Activated naive CD4-positive, alpha-beta T cell (primary cell): Measurements from ENCODE around the gene EPHB1.
A peak's percentile ranks its signal among the peaks of the same experiment; 100 is the strongest.

ENCODE experiments used
- DNase-seq, 4 experiments: peaks; one replicate each; lab custom pipeline; 2025; lab: John Stamatoyannopoulos, UW

The EPHB1 gene

DNA sequence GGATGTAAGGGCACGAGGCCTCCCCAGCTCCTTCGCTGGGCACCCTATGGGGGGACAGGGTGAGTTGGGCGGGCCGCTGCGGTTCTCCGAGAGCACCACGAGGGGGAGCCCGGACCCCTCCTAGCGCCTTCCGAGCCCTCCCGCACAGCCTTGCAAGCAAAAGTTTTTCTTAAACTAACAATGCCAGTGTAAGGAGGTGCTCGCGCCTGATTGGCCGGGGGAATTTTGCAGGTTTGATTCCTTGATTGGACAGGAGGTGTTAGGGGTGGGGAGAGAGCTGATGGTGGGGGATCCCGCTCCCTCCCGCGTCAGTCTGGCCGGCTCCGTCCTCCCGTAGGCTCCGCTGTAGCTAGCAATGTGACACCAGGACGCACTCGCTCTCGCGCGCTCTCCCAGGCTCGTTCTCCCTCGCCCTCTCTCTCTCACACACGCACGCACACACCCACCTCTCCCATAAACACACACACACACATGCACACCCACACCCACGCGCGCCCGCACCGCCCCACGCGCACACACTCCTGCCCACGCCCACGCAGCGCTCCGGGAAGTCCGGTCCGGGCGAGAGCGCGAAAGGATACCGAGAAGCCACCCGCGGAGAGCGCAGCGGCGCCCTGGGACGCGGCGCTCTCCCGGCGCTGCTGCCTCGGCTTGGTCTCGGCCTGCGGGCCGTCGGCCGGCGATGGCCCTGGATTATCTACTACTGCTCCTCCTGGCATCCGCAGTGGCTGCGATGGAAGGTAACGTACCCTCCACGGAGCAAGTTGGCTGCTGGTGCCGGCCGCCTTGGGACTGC lies at the start of gene EPHB1:
TSS of gene EPHB1 (plus strand) at position 311 of the 796 bp plus-strand sequence.
- peak in 2 of 4 experiments; percentile 4 to 20 for DNase-seq

DNA sequence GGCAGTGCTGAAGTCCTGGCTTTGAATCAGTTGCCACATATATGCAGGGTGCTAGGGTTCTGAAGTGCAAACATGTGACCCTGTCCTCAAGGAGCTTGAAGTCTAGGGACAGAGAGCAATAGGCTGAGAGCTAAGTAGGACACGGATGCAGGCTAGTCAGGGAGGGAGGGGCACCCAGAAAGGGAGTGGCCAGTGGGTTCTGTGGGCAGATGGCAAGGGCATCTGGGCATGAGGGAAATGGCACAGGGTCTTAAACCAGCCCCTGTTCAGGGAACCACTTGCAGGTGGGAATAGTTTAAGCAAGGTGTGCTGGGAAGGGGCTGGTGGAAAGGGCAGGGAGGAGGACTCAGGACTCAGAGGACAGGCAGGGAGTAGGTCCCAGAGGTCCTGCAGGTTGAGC lies 46.4 kb upstream of the EPHB1 start:
- no peak for DNase-seq

DNA sequence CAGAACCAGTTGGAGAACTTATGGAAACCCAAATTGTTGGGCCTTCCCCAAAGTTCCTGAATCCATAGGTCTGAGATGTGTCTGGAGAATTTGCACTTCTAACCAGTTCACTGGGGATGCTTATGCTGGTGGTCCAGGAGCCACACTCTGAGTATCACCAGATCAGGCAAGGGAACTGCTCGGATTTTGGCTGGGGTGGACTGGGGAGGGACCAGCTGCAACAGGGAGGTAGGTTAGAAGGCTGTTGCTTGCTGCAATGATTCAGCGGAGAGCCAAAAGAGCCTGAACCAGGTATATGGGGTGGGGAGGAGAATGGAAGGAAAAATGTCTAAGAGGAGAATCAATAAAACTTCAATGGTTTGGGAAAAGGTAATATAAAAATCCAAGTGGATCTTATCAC lies 45.9 kb upstream of the EPHB1 start:
- no peak for DNase-seq

DNA sequence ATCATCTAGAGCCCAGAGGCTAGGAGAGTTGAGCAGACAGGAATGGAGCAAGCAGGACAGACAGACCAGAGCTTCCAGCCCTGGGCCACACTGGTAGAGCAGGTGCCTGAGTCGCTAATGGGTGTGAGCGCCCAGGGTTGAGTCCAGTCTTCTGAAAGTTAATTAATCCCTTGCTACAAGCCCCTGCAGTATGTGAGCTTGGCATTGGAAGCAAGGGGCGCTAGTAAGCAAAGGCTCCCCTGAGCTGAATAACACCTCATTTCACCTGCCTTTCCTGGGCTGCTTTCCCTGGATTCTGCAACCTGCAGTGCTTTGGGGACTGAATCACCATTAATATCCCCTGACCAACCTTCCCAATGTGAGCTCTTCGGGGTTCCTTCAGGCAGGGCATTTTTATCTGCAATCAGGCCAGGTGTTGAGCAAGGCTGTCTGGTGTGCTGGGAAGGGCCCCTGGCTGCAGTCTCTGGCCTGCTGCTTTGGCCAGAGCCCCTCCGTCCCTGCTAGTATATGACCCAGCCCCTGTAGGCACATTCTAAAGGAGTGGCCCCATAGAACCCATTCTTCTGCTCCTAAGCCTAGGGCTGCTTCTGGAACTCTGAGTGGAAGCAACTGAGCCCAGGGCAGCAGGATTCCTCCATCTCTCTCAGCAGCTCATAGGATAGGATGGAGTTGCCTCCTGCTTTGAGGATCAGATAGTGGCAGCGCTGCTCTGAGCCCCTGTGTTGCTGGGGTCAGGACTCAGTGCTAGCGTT lies 45.1 kb upstream of the EPHB1 start:
- DNase-seq: no peak

DNA sequence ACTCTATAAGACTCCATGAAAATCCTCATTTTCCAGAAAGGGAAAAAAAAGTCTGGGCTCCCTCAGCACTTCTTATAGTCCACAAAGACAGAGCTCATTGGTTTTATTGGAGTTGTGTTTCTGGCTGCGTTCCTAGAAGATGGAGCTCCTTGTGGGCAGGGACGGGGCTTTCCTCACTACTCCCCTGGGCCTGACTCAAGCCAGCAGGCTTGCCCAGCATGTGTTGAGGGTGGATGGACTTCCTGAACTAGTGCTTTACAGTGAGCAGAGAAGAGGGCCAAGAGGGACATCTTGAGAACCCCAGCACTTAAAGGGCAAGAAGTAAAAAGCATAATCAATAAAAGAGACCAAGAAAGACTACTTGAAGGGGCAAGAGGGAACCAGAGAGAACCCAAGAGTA lies 43.2 kb upstream of the EPHB1 start:
- no peak for DNase-seq

DNA sequence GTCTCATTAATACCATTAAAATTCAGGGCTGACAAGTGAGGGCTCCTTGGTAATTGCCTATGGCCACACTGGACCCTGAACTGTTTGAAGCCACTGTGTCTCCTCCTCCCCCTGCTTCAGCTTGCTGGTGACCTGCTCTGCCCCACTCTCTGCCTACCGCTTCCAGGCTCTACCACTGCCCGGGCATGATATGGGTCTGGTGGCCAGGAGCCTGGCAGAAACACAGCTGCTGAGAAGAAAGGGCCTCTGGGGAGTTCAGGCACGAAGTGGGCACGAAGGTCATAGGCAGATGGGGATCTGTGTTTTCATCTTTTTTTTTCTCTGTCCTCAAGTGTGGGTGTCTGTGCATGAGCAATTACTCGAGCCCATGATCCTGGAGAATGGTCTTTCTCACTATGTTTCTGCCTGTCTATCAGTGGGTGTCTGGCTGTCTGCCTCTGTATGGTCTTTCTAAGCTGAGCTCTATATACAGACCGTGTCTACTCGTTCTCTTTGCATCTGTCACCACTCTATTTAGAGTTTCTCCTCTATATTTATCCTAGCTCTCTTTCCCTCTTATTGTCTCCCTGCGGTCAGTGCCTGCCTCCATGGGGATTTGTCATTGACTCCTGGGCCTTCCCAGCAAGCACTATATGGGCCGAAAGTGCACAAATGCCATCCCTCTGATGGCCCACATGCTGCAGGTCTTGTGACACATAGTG lies 42.1 kb upstream of the EPHB1 start:
- no peak for DNase-seq

DNA sequence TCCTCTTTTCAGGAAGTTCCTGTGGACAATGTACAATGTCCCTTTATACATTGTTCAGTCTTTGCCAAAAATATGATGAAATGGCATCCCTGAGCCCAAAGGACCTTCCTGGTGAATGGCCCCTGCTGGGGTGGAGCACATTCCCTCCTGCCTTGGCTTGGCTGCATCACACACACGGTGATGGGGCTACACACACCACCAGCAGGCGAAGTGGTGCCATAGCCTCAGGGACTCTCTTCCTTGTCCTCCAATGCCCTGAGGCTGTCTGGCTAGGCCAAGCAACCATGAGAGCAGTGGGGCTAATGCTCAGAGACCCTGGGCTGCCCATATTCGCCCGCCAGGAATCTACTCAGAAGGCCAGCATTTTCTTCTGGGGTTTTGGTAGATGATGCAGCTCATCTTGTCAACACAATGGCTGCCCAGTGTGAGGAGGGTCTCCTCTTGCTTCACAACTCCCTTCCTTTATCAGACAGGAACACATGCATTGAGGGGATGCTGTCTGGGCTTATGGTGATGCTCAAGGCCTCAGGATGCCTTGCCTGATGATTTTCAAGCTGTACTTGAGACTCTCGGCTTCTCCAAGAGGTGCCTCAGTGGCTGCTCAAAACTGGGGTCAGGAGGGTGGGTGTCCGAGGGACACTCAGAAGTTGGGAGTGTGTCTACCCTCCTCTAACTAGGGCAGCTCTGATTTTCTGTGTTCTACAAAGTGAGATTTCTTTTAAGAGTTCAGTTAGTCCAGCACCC lies 40.9 kb upstream of the EPHB1 start:
- DNase-seq: no peak

DNA sequence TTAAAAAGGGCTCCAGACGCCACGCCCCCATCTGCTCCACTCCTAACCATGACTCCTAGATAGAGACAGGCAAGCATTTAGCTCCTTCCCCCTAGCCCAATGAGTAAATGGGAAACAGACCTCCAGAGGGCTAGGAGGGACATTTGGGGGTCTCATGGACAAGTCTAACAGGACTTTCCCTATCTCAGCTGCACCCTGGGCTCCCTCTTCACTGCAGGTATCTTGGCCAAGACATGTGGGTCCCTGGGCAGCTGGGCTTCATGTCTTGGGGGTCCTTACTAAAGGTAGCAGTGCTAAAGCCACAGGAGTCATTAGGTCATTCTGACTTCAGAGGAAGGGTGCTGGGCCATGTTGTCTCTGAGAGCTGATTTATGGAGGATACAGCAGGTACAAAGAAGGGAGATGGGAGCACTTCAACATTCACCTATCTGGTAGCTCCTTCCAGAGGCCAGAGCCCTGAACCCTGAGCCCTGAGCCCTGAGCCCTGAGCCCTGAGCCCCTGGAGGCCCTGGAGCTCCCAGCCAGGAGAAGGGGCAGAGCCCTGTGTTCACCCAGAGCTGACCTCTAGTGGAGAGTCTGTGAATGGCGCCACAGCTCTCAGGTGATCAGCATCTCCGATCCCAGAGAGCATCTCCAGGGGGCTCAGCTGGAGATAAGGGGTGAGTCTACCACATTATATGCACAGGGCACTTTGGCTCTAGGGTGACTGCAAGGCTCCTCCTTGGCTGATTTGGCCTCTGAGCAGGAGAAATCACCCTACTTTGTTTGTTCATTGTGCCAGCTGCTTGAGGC lies 40.1 kb upstream of the EPHB1 start:
- DNase-seq: no peak

DNA sequence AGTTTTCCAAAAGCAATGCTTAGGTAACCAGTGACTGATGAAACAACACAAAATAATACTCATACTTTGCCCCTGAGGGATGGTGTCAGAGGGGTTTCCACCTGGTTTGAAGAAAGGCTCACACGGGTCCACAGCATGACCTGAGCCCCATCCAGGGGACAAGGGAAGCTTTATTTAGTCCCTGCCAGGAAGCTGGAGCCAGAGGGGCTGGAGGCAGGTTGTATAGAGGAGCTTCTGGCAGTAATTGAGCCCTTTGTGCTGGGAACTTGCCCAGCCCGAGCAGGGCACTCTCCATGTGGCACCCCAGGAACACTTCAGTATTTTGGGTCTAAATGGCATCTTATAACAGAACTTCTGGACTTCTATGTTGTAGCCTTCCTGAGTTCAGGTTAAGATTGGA lies 39.2 kb upstream of the EPHB1 start:
- no peak for DNase-seq

DNA sequence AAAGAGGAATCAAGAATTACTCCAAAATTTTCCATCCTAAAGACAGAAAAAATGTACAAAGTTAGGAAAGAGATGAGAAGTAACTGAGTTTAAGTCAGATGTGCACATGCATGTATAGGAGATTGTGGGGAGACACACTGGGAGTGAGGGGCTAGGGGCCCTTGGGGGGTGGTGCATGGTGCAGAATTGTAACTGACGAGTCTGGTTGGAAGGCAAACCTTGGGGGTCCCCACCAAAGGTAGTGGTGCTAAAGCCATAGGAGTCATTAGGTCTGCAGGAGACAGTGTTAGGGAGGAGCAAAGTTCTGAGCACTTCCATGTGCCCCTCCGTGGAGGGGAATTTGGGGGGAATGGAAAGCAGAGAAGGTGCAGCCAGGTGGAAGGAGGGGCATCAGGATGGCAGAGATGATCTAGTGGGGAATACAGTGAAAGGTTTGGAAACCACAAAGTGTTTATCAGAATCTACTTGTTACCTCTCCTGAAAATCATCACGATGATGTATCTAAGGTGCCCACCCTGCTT lies 37.5 kb upstream of the EPHB1 start:
- DNase-seq: no peak

DNA sequence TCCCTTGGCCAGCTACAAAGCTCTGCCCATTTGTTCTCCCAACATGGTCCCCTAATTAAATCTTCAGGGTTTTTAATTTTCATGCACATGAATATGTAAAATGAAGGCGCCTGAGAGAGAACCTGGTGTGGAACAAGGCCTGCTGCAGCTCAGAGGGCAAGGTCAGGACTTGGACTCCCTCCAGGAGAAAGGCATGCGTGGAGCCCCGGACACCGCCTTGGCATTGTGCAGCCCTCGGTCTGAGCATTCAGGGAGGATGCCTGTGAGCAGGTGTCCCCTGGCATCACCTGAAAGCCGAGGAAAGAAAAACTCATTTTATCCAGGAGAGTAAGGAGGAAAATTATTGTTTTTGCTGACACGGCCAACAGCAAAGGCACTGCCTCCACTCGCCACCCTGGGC lies 33.8 kb upstream of the EPHB1 start:
- DNase-seq: no peak

DNA sequence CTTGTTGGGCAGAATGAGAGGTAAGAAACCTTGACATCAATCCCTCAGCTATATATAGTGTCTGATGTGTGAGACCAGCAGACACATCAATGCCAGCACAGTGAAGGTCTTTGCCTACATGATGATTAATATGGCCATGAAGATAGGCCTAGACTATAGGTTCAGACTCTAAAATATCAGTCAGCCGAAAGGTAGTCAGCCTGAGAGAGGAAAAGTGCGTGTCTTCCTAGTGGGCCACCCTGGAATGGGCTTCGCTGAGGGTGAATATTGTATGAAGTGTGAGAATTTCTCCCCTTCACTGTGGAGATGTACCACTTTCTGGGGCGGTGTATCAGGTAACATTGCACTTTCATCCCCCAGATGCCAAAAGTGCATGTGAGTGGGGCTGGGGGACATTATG lies 33.0 kb upstream of the EPHB1 start:
- no peak for DNase-seq

DNA sequence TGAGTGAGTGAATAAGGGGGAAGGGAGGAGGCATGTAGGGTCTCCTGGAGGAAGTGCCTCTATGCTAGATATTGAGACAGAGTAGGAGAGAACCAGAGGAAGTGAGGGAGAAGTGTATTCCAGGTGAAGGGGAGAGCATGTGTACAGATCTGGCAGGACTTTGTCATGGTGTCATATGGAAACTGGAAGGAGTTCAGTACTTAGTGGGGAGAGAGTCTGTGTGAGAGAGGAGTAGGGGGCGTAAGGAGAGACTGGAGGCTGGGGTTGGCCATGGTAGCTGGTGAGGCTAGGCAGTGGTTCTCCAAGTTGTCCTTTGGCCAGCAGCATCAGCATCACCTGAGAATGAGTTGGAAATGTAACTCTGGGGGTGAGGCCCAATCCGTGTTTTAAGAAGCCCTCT lies 29.6 kb upstream of the EPHB1 start:
- no peak for DNase-seq

DNA sequence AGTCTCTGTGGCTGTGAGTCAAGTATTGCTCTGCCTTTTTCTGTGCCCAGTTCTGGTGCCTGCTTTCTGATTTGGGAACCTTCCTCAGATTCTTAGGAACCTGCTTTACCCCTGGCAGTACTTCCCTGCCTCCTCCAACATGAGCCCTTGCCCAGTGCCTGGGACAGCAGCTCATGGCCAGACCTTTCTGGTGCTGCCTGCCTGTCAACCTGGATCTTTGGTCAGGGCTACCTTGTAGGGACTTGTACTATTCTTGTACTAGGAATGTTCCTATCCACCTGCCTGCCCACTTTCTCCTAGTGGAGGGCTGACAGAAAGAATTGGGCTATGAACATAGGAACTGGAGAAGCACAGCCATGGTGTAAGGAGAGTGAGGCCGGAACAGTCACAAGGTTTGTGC lies 28.8 kb upstream of the EPHB1 start:
- no peak for DNase-seq

DNA sequence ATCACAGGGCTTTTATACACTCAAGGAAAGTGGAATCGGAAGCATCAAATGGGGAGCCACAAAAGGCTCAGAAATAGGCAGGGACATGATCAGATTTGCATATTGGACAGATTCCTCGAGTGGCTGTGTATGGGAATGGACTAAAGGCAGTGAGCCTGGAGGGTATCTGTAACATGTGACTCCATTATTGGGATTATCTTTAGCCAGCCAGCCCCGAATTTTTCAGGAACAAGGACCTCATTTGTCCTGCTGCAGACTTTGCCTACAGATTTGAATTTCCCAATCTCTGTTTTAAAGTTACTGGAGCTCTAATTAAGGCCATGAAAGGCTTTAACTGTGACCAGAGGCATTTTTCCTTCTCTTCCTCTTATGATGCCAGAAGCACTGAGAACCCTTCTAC lies 26.9 kb upstream of the EPHB1 start:
- no peak for DNase-seq

DNA sequence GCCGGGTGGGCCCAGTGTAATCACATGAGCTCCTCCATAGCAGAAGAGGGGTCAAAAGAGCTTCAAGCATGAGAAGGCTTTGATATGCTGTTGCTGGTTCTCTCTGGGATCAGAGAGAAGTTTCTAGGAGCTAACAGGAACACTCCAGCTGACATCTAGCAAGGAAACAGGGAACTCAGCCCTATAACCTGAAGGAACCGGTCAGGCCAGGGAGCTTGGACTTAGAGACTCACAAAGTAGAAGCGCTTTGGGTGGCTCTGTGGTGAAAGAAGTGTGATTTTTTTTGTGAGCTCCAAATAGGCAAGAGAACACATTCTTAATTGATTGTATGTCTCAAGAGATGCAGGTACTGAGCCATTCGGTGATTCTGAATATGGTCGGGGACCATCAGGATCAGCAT lies 26.2 kb upstream of the EPHB1 start:
- DNase-seq: no peak

DNA sequence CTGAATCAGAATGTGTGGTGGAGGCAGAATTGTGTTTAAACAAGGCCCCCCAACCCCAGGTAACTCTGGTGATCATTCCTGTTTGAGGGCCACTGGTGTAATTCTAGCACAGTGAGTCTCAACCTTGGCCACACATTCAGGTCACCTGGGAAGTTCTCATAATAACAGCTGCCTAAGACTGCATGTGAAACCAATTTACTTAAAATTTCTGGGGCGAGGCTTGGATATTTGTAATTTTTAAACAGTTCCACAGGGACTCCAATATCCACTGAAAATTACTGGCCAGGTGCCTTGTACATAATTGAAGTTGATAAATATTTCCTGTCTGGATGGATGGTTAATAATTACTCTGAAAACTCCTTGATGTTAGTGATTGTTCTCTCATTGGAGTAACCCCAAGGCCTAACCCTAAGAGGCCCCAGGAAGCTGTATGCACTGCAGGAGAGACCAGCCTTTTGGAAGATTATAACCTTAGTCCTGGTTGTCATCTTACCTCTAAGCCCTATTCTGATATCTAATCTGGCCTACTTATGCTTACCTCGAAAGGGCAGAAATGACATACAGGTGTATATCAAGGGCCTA lies 25.7 kb upstream of the EPHB1 start:
- no peak for DNase-seq

DNA sequence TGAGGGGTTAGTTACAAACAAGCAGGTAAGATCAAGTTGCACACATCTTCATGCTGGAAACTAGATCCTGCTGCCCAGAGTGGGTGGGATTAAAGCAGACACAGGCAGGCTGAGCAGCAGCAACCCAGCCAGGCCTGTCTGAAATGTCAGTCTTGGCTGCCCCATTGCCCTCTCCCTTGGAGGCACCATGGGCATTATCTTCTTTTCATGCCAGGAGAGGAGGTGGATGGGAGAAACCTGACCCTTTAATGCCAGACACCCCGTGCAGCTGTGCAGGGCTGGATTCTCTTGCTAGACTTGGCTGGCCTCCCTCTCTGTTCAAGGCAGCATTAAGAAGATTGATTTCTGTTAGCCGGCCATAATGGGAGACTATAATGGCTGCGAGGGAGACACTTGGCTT lies 23.0 kb upstream of the EPHB1 start:
- no peak for DNase-seq

DNA sequence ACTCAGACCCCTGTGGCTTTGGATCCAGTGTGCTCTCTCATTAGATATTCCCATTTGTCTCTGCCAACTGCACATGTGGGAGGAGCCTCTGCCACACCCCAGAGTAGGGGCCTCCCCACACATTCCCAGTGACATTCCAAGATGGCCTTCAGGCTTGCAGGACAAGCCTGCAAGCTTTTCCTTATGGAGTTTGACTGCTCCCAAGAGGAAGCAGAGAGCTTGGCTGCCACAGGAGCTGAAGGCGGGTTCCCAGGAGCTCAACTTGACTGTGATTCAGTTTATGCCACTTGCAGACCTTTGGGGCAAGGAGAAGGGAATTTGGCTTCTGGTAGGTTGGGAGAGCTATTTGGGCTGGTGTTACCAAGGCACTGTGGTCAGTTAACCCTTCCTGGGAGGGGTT lies 22.5 kb upstream of the EPHB1 start:
- no peak for DNase-seq

DNA sequence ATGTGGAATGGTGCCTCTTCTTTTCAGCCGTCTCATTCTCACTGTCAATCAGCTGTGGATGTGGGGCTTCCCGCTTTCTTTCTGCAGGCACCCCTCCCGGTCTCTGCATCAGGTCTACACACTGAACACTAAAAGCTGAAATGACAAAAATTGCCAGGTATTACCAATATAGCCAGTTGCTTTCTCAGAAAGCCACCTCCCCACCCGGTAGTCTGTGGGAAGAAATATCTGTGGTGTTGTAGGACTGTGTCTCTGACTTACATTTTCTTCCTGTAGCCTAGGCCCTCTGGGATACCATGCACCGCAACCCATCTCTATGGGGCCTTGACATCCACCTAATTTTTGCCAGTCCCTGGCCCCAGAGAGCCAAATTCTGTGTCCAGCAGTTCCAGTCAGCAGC lies 19.2 kb upstream of the EPHB1 start:
- no peak for DNase-seq

DNA sequence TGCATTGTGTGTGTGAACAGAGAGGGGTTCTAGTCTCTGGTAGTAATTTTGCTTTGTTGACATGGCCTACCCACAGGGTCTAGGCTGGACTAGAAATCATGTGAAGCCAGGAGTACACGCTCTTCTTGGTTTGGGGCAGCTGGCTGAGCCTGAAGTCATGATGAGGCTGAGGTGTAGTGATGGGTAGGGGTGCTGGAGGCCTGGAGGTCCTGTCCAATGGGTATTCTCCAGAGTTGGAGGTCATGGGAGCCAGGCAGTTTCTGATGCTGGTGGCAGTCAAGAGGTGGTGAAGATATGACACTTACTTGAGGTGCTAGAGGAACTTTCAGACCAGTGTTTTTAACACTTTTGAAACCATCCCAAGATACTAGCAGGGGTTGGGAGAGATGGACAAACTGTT lies 18.5 kb upstream of the EPHB1 start:
- no peak for DNase-seq
